Stimulated activated effector memory CD8-positive, alpha-beta T cell treated with anti-CD3 and anti-CD28 coated beads, Interleukin-12 subunit alpha, Interleukin-12 subunit beta, amount 100 ng/mL, for 72 hours (primary cell): ENCODE measurements around the gene PTGDS.

Experiments
- ATAC-seq: fragments of 150-1000 bp; cut with Tn5 transposase; 2 replicates; pipeline ENCODE4 v1.10.0; 2021
- DNase-seq, 2 donors: peaks; one replicate each; pipeline ENCODE4 v3.0.0; 2021 to 2022; ENCODE audit warnings: low spot score in 2 of 2
- H3K27ac Mint-ChIP-seq: one replicate; pipeline ENCODE4 v1.8.0; 2022; ENCODE audit warnings: mild to moderate bottlenecking, mixed read lengths
- H3K36me3 Mint-ChIP-seq: one replicate; pipeline ENCODE4 v1.8.0; 2022; ENCODE audit warnings: mild to moderate bottlenecking, mixed read lengths
- H3K4me1 Mint-ChIP-seq: one replicate; pipeline ENCODE4 v1.8.0; 2022; ENCODE audit warnings: mixed read lengths
- H3K4me3 Mint-ChIP-seq: one replicate; pipeline ENCODE4 v1.8.0; 2022; ENCODE audit warnings: mild to moderate bottlenecking, mixed read lengths
- H3K9me3 Mint-ChIP-seq: one replicate; pipeline ENCODE4 v1.8.0; 2022; ENCODE audit warnings: mixed read lengths

Gene PTGDS

DNA sequence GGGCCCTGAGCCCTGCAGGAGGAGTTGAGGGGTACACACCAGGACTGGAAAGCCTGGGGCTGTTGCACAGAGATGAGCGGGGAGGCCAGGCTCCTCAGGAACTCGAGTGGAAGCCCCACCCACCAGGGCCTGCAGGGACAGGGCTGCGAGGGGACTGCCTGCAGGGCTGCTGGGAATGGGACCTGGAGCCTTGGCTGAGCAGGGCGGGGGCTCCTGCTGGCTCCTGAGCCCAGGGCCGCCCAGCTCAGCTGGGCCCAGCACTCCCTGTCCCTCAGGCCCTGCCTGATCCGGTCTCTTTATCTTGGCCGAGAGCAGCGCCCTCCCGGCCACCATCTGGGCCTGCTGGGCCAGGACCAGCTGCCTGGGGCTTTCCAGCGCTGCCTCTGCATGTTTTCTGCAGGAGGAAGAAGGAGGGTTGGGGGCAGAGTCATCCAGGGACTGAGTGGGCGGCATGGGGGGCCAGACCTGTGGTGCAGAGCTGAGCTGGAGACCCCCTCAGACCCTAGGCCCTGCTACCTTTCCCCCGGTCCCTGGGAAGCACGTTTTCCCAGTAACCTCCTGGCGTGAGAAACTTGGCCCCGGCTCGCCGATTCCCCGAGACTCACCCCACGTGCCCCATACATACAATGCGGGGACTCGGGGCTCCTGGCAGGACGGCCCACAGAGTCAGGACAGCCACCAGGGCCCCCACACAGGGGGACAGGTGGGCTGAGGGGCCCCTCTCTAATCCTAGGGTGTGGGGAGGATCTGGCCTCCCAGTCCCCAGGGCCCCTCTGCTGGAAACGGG lies 15.8 kb upstream of the PTGDS start:
- no peak for DNase-seq
- H3K4me1 Mint-ChIP-seq, result peaks cover 70% of the 10 kb centered on the region
- H3K4me3 Mint-ChIP-seq, result no peak overlapping the region
- no peak for ATAC-seq
- H3K9me3 Mint-ChIP-seq, result peaks cover 4% of the 10 kb centered on the region
- H3K36me3 Mint-ChIP-seq, result no peaks in the 10 kb centered on the region
- peak overlapping the region; percentile 54 for H3K27ac Mint-ChIP-seq

DNA sequence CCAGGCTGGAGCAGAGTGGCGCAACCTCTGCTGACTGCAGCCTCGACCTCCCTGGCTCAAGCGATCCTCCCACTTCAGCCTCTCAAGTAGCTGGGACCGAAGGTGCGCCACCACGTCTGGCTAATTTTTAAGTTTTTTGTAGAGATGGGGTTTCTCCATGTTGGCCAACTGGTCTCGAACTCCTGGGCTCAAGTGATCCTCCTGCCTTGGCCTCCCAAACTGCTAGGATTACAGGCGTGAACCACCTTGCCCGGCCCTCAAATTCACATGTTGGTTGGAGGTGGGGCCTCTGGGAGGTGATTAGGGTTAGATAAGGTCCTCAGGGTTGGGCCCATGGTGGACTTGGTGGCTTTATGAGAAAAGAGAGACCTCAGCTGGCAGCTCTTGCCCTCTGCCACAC lies 15.1 kb upstream of the PTGDS start:
- ATAC-seq, result no peak
- DNase-seq, result no peak
- H3K4me3 Mint-ChIP-seq, result no peak overlapping the region
- H3K9me3 Mint-ChIP-seq, result no peaks in the 10 kb centered on the region
- H3K36me3 Mint-ChIP-seq, result no peaks in the 10 kb centered on the region
- H3K4me1 Mint-ChIP-seq, result peaks cover 65% of the 10 kb centered on the region
- H3K27ac Mint-ChIP-seq, result peak overlapping the region; percentile 54

DNA sequence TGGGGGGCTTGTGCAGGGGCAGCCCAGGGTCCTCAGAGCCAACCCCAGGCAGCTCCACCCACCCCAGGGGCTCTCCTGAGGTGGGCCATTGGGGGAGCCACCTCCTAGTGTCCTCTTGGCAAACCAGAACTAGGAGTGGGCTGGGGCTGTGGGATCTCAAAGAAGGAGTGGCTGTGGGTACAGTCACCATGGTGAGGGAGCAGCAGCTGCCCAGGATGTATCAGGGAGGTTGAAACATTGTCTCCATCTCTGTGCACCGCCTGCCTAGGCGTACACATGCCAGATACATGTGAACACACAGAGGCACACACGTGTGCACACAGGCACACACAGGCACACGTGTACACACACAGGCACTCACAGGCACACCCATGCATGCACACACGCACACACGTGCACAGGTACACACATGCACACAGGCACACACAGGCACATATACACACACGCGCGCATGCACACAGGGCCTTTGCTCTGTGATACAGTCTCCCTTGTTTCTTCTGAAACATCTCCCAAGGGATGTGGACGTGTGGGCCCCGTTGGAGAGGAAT lies 14.5 kb upstream of the PTGDS start:
- H3K36me3 Mint-ChIP-seq, result no peaks in the 10 kb centered on the region
- no peak overlapping the region for H3K4me3 Mint-ChIP-seq
- peak; percentile 38 for ATAC-seq
- H3K27ac Mint-ChIP-seq, result peak overlapping the region; percentile 54
- DNase-seq, result no peak
- no peaks in the 10 kb centered on the region for H3K9me3 Mint-ChIP-seq
- peaks cover 62% of the 10 kb centered on the region for H3K4me1 Mint-ChIP-seq

- Mint-ChIP-seq H3K9me3 (no peaks in the 10 kb centered on the region), H3K27ac (peak overlapping the region; percentile 54), H3K4me3 (no peak overlapping the region), H3K36me3 (no peaks in the 10 kb centered on the region), H3K4me1 (peaks cover 57% of the 10 kb centered on the region)
- ATAC-seq (no peak), DNase-seq (no peak)
Measured at GRCh38 chr9:136963341-136963740, 14.0 kb upstream of the PTGDS start.

- H3K4me1 Mint-ChIP-seq, result peaks cover 52% of the 10 kb centered on the region
- no peaks in the 10 kb centered on the region for H3K9me3 Mint-ChIP-seq
- H3K4me3 Mint-ChIP-seq, result no peak overlapping the region
- no peaks in the 10 kb centered on the region for H3K36me3 Mint-ChIP-seq
- DNase-seq, result no peak
- no peak for ATAC-seq
- H3K27ac Mint-ChIP-seq, result no peak overlapping the region
Measured at GRCh38 chr9:136963751-136964150, 13.6 kb upstream of the PTGDS start.

DNA sequence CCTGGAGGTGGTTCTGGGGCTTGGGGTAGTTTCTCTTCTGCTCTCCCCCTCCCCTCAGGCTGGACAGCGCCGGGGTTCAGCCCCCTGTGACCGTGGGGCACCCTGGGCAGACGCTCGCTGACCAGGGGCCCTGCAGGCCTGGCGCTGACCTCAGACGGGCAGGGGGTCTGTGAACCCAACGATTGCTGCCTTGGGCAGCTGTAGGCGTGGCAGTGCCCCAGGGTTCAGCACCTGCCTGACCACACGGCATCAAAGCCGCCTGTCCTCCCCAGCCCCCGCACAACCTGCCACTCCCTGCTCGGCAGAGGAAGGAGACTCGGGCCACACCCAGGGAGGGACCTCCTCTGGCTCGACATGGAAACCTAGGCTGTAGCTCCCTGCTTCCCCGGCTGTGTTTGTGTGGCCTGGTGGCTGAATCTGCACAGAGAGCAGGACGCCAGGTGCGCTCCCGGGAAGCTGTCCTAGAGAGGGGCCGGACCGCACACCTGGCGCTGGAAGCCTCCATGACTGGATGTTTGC lies 13.1 kb upstream of the PTGDS start:
- no peaks in the 10 kb centered on the region for H3K36me3 Mint-ChIP-seq
- ATAC-seq (no peak), DNase-seq (no peak)
- peak overlapping the region; percentile 52 for H3K27ac Mint-ChIP-seq
- peak overlapping the region; percentile 6 for H3K4me3 Mint-ChIP-seq
- H3K4me1 Mint-ChIP-seq, result peaks cover 48% of the 10 kb centered on the region
- no peaks in the 10 kb centered on the region for H3K9me3 Mint-ChIP-seq

- peak overlapping the region; percentile 73 for H3K4me3 Mint-ChIP-seq
- no peak for DNase-seq
Measured at GRCh38 chr9:136964833-136965422, 12.4 kb upstream of the PTGDS start.

DNA sequence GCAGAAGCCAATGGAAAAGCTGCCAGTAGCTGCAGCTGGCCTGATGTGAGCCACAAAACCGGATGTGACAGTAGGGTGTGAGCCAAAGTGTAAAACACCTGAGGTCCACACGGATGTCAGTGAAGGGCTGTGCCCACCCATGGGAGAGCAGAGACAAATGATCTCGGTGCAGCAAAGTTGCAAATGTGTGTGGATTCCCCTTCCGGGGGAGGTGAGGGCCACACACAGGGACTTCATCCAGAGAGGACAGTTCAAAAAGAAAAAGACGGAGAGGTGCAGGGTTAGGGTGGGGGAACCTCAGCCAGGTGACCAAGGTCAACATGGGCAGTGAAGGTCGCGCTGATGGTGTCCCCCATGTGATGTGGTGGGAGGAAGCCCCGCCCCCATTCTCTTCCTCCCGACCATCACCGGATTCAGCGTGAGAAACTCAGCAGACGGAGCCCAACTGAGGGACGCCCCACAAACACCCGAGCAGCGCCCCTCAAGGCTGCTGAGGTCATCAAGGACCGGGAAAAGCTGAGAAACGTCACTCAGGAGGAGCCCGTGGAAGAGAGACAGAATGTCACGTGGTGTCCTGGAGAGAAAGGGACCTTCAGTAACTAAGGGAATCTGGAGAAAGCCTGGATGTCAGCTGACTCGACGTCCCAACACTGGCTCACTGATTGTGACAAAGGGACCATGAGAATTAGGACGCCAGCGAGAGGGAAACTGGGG lies 11.4 kb upstream of the PTGDS start:
- Mint-ChIP-seq H3K27ac (peak overlapping the region; percentile 65), H3K36me3 (no peaks in the 10 kb centered on the region), H3K9me3 (no peaks in the 10 kb centered on the region), H3K4me3 (peak overlapping the region; percentile 73), H3K4me1 (peaks cover 38% of the 10 kb centered on the region)
- DNase-seq (no peak), ATAC-seq (peak; percentile 55)

More at GRCh38 chr9:136964833-136965422, 12.4 kb upstream of the PTGDS start:
- peaks cover 43% of the 10 kb centered on the region for H3K4me1 Mint-ChIP-seq
- no peaks in the 10 kb centered on the region for H3K36me3 Mint-ChIP-seq
- ATAC-seq, result no peak
- peak overlapping the region; percentile 65 for H3K27ac Mint-ChIP-seq
- no peaks in the 10 kb centered on the region for H3K9me3 Mint-ChIP-seq

GRCh38 chr9:136968333-136969127 lies 8.8 kb upstream of the PTGDS start:
- Mint-ChIP-seq H3K9me3 (no peaks in the 10 kb centered on the region), H3K4me3 (no peak overlapping the region), H3K27ac (no peak overlapping the region), H3K4me1 (peaks cover 27% of the 10 kb centered on the region), H3K36me3 (no peaks in the 10 kb centered on the region)
- DNase-seq (no peak), ATAC-seq (no peak)

GRCh38 chr9:136969150-136969549 lies 8.2 kb upstream of the PTGDS start:
- H3K4me3 Mint-ChIP-seq, result no peak overlapping the region
- H3K9me3 Mint-ChIP-seq, result no peaks in the 10 kb centered on the region
- ATAC-seq, result no peak
- no peak for DNase-seq
- H3K4me1 Mint-ChIP-seq, result peaks cover 31% of the 10 kb centered on the region
- no peak overlapping the region for H3K27ac Mint-ChIP-seq
- H3K36me3 Mint-ChIP-seq, result no peaks in the 10 kb centered on the region

DNA sequence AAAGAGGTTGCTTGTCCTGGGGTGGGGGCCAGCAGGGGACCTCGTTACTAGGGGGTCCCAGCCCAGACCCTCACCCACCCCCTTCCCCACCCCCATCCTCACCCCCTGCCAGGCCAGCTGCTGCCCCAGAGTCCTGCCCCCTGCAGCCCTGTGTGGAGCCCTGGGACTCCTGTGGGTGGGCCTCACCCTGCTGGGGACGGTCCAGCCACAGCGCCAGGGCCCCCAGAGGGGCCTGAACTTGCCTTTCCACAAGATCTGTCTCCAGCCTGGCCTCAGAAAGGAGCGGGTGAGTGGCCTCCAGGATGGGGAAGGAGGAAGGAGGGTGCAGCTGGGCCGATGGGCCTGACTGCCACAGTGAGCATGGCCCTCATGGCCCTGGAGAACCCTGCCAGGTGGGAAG lies 7.5 kb upstream of the PTGDS start:
- Mint-ChIP-seq H3K36me3 (no peaks in the 10 kb centered on the region), H3K4me1 (peaks cover 31% of the 10 kb centered on the region), H3K4me3 (no peak overlapping the region), H3K9me3 (no peaks in the 10 kb centered on the region), H3K27ac (no peak overlapping the region)
- ATAC-seq (no peak), DNase-seq (no peak)

- DNase-seq (no peak), ATAC-seq (no peak)
- no peak overlapping the region for H3K27ac Mint-ChIP-seq
- no peak overlapping the region for H3K4me3 Mint-ChIP-seq
- no peaks in the 10 kb centered on the region for H3K9me3 Mint-ChIP-seq
- H3K4me1 Mint-ChIP-seq, result peaks cover 34% of the 10 kb centered on the region
- no peaks in the 10 kb centered on the region for H3K36me3 Mint-ChIP-seq
Measured at GRCh38 chr9:136970361-136970760, 6.9 kb upstream of the PTGDS start.

DNA sequence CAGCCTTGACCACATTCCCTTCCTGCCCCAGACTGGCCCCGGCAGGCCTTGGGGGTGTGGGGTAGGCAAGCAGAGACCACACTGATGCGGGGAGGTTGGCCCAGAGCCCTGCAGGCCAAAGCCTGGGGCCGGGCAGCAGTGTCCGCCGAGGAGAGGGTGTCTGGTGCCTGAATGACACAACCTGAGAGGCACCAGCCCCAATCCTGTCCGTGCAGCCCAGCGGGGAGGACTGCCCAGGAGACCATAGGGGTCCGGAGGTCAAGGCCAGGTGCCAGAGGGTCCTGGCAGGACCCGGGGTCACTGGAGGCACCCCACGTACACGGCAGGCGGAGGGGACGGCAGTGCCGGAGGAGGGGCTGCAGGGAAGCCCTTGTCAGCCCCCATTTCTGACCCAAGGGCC lies 5.6 kb upstream of the PTGDS start:
- DNase-seq (no peak), ATAC-seq (no peak)
- no peaks in the 10 kb centered on the region for H3K9me3 Mint-ChIP-seq
- H3K36me3 Mint-ChIP-seq, result no peaks in the 10 kb centered on the region
- H3K4me1 Mint-ChIP-seq, result peaks cover 36% of the 10 kb centered on the region
- H3K27ac Mint-ChIP-seq, result no peak overlapping the region
- H3K4me3 Mint-ChIP-seq, result no peak overlapping the region

GRCh38 chr9:136972335-136972734 lies 5.0 kb upstream of the PTGDS start:
- H3K9me3 Mint-ChIP-seq, result no peaks in the 10 kb centered on the region
- ATAC-seq (no peak), DNase-seq (no peak)
- no peak overlapping the region for H3K4me3 Mint-ChIP-seq
- H3K36me3 Mint-ChIP-seq, result no peaks in the 10 kb centered on the region
- peak overlapping the region; percentile 54 for H3K27ac Mint-ChIP-seq
- H3K4me1 Mint-ChIP-seq, result peaks cover 38% of the 10 kb centered on the region

DNA sequence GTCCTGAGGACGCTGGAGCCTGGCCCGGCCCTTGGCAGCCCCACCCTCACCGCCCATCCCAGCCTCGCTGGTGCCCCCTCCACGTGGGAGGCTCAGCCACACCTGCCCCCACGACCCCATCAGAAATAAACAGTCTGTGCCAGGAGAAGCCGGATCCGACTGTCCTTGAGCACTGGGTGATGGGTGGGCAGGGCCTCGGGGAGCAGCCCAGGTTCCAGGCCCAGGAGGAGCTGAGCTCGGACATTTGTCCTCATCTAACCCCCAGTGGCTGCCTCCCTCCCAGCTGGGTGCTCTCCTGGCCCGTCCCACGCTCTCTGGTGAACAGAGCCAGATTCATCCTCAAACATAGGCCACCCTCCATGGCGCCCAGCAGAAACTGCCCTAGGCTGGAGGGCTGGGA lies 4.6 kb upstream of the PTGDS start:
- H3K4me1 Mint-ChIP-seq, result peaks cover 38% of the 10 kb centered on the region
- DNase-seq (no peak), ATAC-seq (no peak)
- no peaks in the 10 kb centered on the region for H3K36me3 Mint-ChIP-seq
- H3K27ac Mint-ChIP-seq, result peak overlapping the region; percentile 54
- no peaks in the 10 kb centered on the region for H3K9me3 Mint-ChIP-seq
- no peak overlapping the region for H3K4me3 Mint-ChIP-seq
